Measurements from ENCODE around the gene FMNL2. TPM values are rescaled to one million over a fixed set of nuclear protein-coding genes. Genes with fewer than 3 reads are reported as not detected.

Gene FMNL2
- total RNA-seq, 1 donor from 2014 or later: 12.0 TPM

DNA sequence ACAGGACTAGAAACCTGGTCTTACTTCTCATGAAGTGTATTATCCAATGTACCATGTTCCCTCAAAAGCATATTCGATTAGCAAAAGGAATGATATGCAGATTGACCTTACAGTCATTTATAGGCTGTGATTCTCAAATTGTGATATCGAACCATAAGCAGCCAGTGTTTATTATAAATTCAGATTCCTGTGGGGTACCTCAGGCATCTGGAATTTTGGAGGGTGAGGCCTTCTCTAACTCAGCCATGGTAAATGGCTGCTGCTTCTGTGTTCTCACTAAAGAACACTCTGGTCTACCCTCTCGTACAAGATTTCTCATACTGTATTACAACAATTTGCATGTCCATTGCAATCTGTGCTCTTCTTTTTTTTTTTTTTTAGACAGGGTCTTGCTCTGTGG lies 297.8 kb downstream of the FMNL2 start:
- no peaks in the 10 kb centered on the region for H3K27me3 ChIP-seq
- no peaks in the 10 kb centered on the region for H3K9me3 ChIP-seq
- TF ChIP-seq, protein P1, sequence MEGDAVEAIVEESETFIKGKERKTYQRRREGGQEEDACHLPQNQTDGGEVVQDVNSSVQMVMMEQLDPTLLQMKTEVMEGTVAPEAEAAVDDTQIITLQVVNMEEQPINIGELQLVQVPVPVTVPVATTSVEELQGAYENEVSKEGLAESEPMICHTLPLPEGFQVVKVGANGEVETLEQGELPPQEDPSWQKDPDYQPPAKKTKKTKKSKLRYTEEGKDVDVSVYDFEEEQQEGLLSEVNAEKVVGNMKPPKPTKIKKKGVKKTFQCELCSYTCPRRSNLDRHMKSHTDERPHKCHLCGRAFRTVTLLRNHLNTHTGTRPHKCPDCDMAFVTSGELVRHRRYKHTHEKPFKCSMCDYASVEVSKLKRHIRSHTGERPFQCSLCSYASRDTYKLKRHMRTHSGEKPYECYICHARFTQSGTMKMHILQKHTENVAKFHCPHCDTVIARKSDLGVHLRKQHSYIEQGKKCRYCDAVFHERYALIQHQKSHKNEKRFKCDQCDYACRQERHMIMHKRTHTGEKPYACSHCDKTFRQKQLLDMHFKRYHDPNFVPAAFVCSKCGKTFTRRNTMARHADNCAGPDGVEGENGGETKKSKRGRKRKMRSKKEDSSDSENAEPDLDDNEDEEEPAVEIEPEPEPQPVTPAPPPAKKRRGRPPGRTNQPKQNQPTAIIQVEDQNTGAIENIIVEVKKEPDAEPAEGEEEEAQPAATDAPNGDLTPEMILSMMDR (IDR thresholded peaks at IDR 0.05): no peak
- peaks cover 31 to 65% of the 10 kb centered on the region in 2 donors for H3K36me3 ChIP-seq
- H3K4me1 ChIP-seq: no peaks in the 10 kb centered on the region
- no peak for DNase-seq (ENCODE audit: low spot score in 2 of 2)
- H3K4me3 ChIP-seq: no peak overlapping the region
- intact Hi-C loops (cut with DNase I): no loop called here
- H3K27ac ChIP-seq: no peak overlapping the region

DNA sequence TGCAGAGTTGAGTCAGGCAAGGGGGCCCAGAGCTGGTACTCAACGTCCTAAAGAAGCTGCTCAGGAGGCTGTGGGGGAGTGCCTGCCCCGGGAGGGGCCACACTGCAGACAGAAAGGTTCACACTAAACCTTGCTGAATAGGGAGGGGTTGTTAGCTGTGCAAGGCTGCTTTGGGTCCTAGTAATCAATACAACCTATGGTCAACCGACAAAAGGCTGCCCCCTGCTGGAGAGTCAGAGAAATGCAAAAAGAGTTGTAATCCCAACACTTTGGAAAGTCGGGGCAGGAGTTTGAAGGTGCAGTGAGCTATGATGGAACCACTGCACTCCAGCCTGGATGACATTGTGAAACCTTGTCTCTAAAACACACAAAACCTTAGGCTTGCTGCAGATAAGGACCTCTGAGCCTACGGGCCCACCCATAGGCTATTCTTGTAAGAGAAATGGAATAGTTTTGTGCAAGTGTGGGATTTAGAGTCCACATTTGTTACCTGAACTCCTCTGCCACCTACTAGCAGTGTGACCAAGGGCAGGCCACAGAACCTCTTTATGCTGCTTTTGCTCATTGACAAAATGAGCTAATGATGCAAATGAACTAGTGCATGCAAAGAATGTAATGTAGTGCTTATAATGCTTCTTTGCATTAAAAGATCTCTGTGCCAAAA lies 300.8 kb downstream of the FMNL2 start:
- intact Hi-C loops (cut with DNase I): loop anchor here (1.0 to 2.0 kb wide), 2 partner anchors 445 to 459 kb away; no protein-coding TSS in a partner anchor
- peak in 1 of 2 donors; percentile 69 for DNase-seq (ENCODE audit: low spot score in 2 of 2)
- H3K27ac ChIP-seq: no peak overlapping the region
- H3K9me3 ChIP-seq: no peaks in the 10 kb centered on the region
- no peaks in the 10 kb centered on the region for H3K27me3 ChIP-seq
- H3K36me3 ChIP-seq: peaks cover 40 to 62% of the 10 kb centered on the region in 2 donors
- no peaks in the 10 kb centered on the region for H3K4me1 ChIP-seq
- H3K4me3 ChIP-seq: no peak overlapping the region
- TF ChIP-seq, protein P1 (IDR thresholded peaks at IDR 0.05): peak; percentile 66 to 76 (median 71)

DNA sequence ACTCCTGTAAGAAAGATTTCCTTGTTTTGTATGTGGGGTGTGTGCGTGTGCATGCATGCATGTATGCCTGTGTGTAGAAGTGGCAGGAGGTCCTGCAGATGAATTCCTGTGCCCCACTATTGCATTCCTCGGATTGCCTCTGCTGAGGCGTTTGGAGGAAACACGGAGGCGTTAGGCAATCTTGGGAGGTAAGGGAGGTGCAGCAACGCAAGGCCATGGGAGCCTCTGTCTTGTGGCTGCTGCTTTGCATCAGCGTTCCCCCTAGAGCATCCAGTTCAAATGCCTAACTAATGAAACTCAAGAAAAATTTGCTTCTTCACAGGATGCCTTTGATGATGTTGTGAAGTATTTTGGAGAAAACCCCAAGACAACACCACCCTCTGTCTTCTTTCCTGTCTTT lies 302.3 kb downstream of the FMNL2 start:
- intact Hi-C loops (cut with DNase I): no loop called here
- H3K36me3 ChIP-seq: peaks cover 46 to 63% of the 10 kb centered on the region in 2 donors

DNA sequence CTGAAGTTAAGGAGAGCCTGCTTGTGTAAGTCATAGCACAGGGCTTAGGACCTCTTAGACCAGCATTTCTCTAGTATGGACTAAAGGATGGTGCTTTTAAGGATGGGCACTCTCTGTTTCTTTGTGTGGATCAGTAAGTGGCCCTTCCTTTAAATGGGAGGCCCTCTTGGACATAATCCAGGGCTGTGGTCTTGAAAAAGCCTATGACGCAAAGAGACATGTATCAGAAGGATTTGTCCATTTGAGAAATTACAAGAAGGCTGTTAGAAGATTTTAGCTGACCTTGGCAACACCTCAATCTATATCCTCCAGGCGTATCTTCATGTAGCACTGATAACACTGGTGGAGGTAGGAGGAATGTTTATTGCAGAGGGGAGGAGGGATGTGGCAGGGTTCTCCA lies 303.1 kb downstream of the FMNL2 start:
- H3K27ac ChIP-seq: no peak overlapping the region
- H3K36me3 ChIP-seq: peaks cover 52 to 60% of the 10 kb centered on the region in 2 donors
- intact Hi-C loops (cut with DNase I): no loop called here
- DNase-seq (ENCODE audit: low spot score in 2 of 2): no peak
- no peaks in the 10 kb centered on the region for H3K4me1 ChIP-seq
- no peaks in the 10 kb centered on the region for H3K9me3 ChIP-seq
- H3K27me3 ChIP-seq: no peaks in the 10 kb centered on the region
- TF ChIP-seq, protein P1 (IDR thresholded peaks at IDR 0.05): no peak
- H3K4me3 ChIP-seq: no peak overlapping the region

More for the DNA sequence above, 302.3 kb downstream of the FMNL2 start:
- no peaks in the 10 kb centered on the region for H3K9me3 ChIP-seq
- H3K27ac ChIP-seq: no peak overlapping the region
- H3K4me3 ChIP-seq: no peak overlapping the region
- no peaks in the 10 kb centered on the region for H3K4me1 ChIP-seq
- no peak for DNase-seq (ENCODE audit: low spot score in 2 of 2)
- TF ChIP-seq, protein P1 (IDR thresholded peaks at IDR 0.05): no peak
- no peaks in the 10 kb centered on the region for H3K27me3 ChIP-seq

DNA sequence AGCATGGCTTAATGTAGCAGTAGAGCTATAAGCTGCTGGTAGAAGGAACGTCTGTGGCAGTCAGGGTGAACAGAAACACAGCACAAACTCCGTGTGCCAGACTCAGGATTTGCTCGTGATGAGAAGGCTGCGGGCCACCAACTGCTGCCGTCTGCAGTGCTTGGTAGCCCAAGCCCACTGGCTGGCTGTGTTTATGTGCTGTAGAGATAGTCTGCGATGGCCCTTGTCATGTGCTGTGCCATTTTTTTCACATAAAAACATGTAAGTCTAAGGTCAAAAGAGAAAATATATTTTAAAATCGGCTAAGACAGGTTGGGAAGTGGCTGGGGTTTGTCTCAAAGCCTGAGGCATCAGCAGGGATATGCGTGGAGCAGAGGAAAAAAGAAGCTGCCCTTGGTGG lies 303.6 kb downstream of the FMNL2 start:
- H3K36me3 ChIP-seq: peaks cover 51 to 59% of the 10 kb centered on the region in 2 donors
- H3K4me3 ChIP-seq: no peak overlapping the region
- TF ChIP-seq, protein P1 (IDR thresholded peaks at IDR 0.05): no peak
- H3K4me1 ChIP-seq: no peaks in the 10 kb centered on the region
- intact Hi-C loops (cut with DNase I): no loop called here
- H3K27me3 ChIP-seq: no peaks in the 10 kb centered on the region
- H3K27ac ChIP-seq: no peak overlapping the region
- H3K9me3 ChIP-seq: no peaks in the 10 kb centered on the region
- no peak for DNase-seq (ENCODE audit: low spot score in 2 of 2)
